Measurements from ENCODE around the gene BCAP31.
"Not testable (repeated sequence)": the region's sequence is repeated elsewhere in the genome, so short reads cannot be mapped to it uniquely, and the experiment has no call there.

Gene BCAP31

GRCh38 chrX:153762626-153763173 lies 38.5 kb upstream of the BCAP31 start:
- no peak for DNase-seq

GRCh38 chrX:153761863-153762262 lies 37.7 kb upstream of the BCAP31 start:
- DNase-seq: no peak

GRCh38 chrX:153755136-153755535 lies 30.9 kb upstream of the BCAP31 start:
- DNase-seq: no peak

- DNase-seq: no peak
Measured at GRCh38 chrX:153750127-153750774, 26.1 kb upstream of the BCAP31 start.

- not testable (repeated sequence) for DNase-seq
Measured at GRCh38 chrX:153749017-153749416, 24.8 kb upstream of the BCAP31 start.

- DNase-seq: not testable (repeated sequence)
Measured at GRCh38 chrX:153746991-153747390, 22.8 kb upstream of the BCAP31 start.

GRCh38 chrX:153746359-153746758 lies 22.2 kb upstream of the BCAP31 start:
- DNase-seq: no peak

- DNase-seq: not testable (repeated sequence)
Measured at GRCh38 chrX:153745067-153745433, 20.9 kb upstream of the BCAP31 start.

GRCh38 chrX:153744210-153745066 lies 20.3 kb upstream of the BCAP31 start:
- DNase-seq: peak in 1 of 6 experiments; percentile 13

GRCh38 chrX:153743468-153744209 lies 19.5 kb upstream of the BCAP31 start:
- not testable (repeated sequence) for DNase-seq

- not testable (repeated sequence) for DNase-seq
Measured at GRCh38 chrX:153742796-153743467, 18.7 kb upstream of the BCAP31 start.

- DNase-seq: not testable (repeated sequence)
Measured at GRCh38 chrX:153742111-153742510, 17.9 kb upstream of the BCAP31 start.

GRCh38 chrX:153741446-153741845 lies 17.3 kb upstream of the BCAP31 start:
- DNase-seq: no peak

GRCh38 chrX:153740631-153741222 lies 16.5 kb upstream of the BCAP31 start:
- no peak for DNase-seq

- DNase-seq: peak in 3 of 6 experiments; percentile 8 to 33 (median 28)
Measured at GRCh38 chrX:153739754-153740486, 15.7 kb upstream of the BCAP31 start.

- no peak for DNase-seq
Measured at GRCh38 chrX:153738056-153738605, 13.9 kb upstream of the BCAP31 start.

- no peak for DNase-seq
Measured at GRCh38 chrX:153736871-153737441, 12.8 kb upstream of the BCAP31 start.

- no peak for DNase-seq
Measured at GRCh38 chrX:153736071-153736820, 12.1 kb upstream of the BCAP31 start.

- DNase-seq: no peak
Measured at GRCh38 chrX:153735274-153735673, 11.1 kb upstream of the BCAP31 start.

GRCh38 chrX:153734871-153735270 lies 10.7 kb upstream of the BCAP31 start:
- no peak for DNase-seq
